HCT116 (cell line): ENCODE results near the gene RMND5A. TPM values are rescaled to one million over a fixed set of nuclear protein-coding genes. Genes with fewer than 3 reads are reported as not detected.

Experiments used
- ATAC-seq: fragments of 200-7000 bp; cut with Tn5 transposase; 2 replicates; pipeline ENCODE4 v1.9.1; 2020; ENCODE audit warnings: mild to moderate bottlenecking, moderate library complexity
- BruUV-seq: library from RNA; stranded (reverse); fragments of 400-500 nt; replicated peaks from 2 replicates; lab custom pipeline; 2021; lab: Mats Ljungman, UMichigan
- CTCF ChIA-PET: fragments of 300-600 bp; sonication (Branson Sonifier 250); formaldehyde crosslinking; loops from one replicate; lab custom pipeline; 2021; ENCODE audit warnings: antibody characterized with exemption; lab: Charles Lee
- POLR2A ChIA-PET: fragments of 300-600, 350-600 bp; sonication (Branson Sonifier 250); formaldehyde crosslinking; loops from one replicate; lab custom pipeline; 2021; ENCODE audit warnings: antibody characterized with exemption; lab: Charles Lee
- RAD21 ChIA-PET, 2 experiments: fragments of 300-600 bp; sonication (Branson Sonifier 250); formaldehyde crosslinking; loops; one replicate each; lab custom pipeline; 2023; ENCODE audit warnings: low total read pairs in 2 of 2; ENCODE audit not compliant: uncharacterized antibody in 2 of 2, unreplicated experiment in 2 of 2, low non-redundant PET in 1 of 2; lab: Charles Lee
- DNase-seq: peaks from one replicate; pipeline ENCODE4 v3.0.0-alpha.2; 2010; ENCODE audit warnings: low read depth, low spot score
- H2AFZ ChIP-seq: fragments of 200-600 bp; shearing (Covaris generic), sonication (generic); 2 replicates; pipeline ENCODE4 v1.6.1; 2017; ENCODE audit warnings: low read depth, mixed run types, mixed read lengths, antibody characterized with exemption, low read length; ENCODE audit not compliant: poor library complexity, severe bottlenecking
- H3K27ac ChIP-seq: 2 replicates; pipeline ENCODE4 v1.5.1; 2012; ENCODE audit warnings: low read depth, low read length
- H3K27me3 ChIP-seq: fragments of 200-600 bp; sonication (generic); 2 replicates; pipeline ENCODE4 v1.6.1; 2016; ENCODE audit warnings: mixed run types, low read length, mixed read lengths; ENCODE audit not compliant: insufficient read depth
- H3K36me3 ChIP-seq, 2 experiments: fragments of 200-500 bp in 1 of 2; fragments of 200-600 bp in 1 of 2; sonication (Bioruptor generic) in 1 of 2; sonication (generic) in 1 of 2; 2 replicates each; pipeline versions ENCODE4 v1.5.1 to v1.6.1; 2014 to 2016; ENCODE audit warnings: low read length in 2 of 2, inconsistent platforms in 1 of 2, mixed read lengths in 1 of 2, mixed run types in 1 of 2; ENCODE audit not compliant: insufficient read depth in 2 of 2, control insufficient read depth in 1 of 2
- H3K4me1 ChIP-seq, 2 experiments: fragments of 200-600 bp in 1 of 2; sonication (generic) in 1 of 2; 2 replicates each; pipeline versions ENCODE4 v1.5.1 to v1.6.1; 2012 to 2017; ENCODE audit warnings: low read length in 2 of 2, inconsistent platforms in 1 of 2, mild to moderate bottlenecking in 1 of 2, mixed read lengths in 1 of 2, mixed run types in 1 of 2, moderate library complexity in 1 of 2; ENCODE audit not compliant: insufficient read depth in 2 of 2, control insufficient read depth in 1 of 2
- H3K4me2 ChIP-seq: fragments of 200-600 bp; sonication (generic); 2 replicates; pipeline ENCODE4 v1.6.1; 2017; ENCODE audit warnings: mixed run types, low read length, mixed read lengths
- H3K4me3 ChIP-seq, 2 experiments: fragments of 200-600 bp in 1 of 2; sonication (generic) in 1 of 2; replicated peaks in 1 of 2; 2 replicates each; pipeline ENCODE4 v1.5.1; 2011 to 2016; ENCODE audit warnings: low read length in 2 of 2, control low read depth in 1 of 2, low read depth in 1 of 2, mild to moderate bottlenecking in 1 of 2, mixed read lengths in 1 of 2, mixed run types in 1 of 2
- H3K79me2 ChIP-seq: fragments of 200-600 bp; sonication (generic); 2 replicates; pipeline ENCODE4 v1.6.1; 2017; ENCODE audit warnings: mild to moderate bottlenecking, mixed run types, low read length, moderate library complexity, mixed read lengths; ENCODE audit not compliant: insufficient read depth
- H3K9ac ChIP-seq: fragments of 200-600 bp; sonication (generic); 2 replicates; pipeline ENCODE4 v1.6.1; 2016; ENCODE audit warnings: low read length, mixed read lengths
- H3K9me2 ChIP-seq: fragments of 200-600 bp; sonication (generic), shearing (Covaris generic); 2 replicates; pipeline ENCODE4 v1.6.1; 2017; ENCODE audit warnings: mixed run types, mild to moderate bottlenecking, moderate library complexity; ENCODE audit not compliant: insufficient read depth
- H3K9me3 ChIP-seq, 2 experiments: fragments of 200-500 bp in 1 of 2; fragments of 200-600 bp in 1 of 2; sonication (Bioruptor generic) in 1 of 2; sonication (generic) in 1 of 2; 2 replicates each; pipeline ENCODE4 v1.6.1; 2014 to 2017; ENCODE audit warnings: low read length in 2 of 2, mixed read lengths in 2 of 2, inconsistent platforms in 1 of 2, low read depth in 1 of 2, mild to moderate bottlenecking in 1 of 2, mixed run types in 1 of 2, moderate library complexity in 1 of 2; ENCODE audit not compliant: control insufficient read depth in 1 of 2, insufficient read depth in 1 of 2
- H4K20me1 ChIP-seq: fragments of 200-600 bp; sonication (generic), shearing (Covaris generic); 2 replicates; pipeline ENCODE4 v1.6.1; 2017; ENCODE audit warnings: mixed run types, mild to moderate bottlenecking, moderate library complexity; ENCODE audit not compliant: insufficient read depth
- CEBPB ChIP-seq: IDR thresholded peaks from 2 replicates; pipeline ENCODE4 v1.6.1; 2012; ENCODE audit warnings: low read depth
- CTCF ChIP-seq, 3 experiments: fragments of 200-600 bp in 1 of 3; sonication (generic) in 1 of 3; IDR thresholded peaks in 2 of 3; conservative IDR thresholded peaks in 1 of 3; 2 replicates each; pipeline ENCODE4 v1.5.1; 2012 to 2017; ENCODE audit warnings: low read depth in 2 of 3, low read length in 2 of 3, antibody characterized with exemption in 1 of 3, borderline replicate concordance in 1 of 3, control low read depth in 1 of 3, mild to moderate bottlenecking in 1 of 3, mixed read lengths in 1 of 3, mixed run types in 1 of 3, moderate library complexity in 1 of 3; ENCODE audit not compliant: insufficient read depth in 1 of 3
- ELF1 ChIP-seq: IDR thresholded peaks from 2 replicates; pipeline ENCODE4 v1.6.1; 2012; ENCODE audit warnings: low read depth, borderline replicate concordance
- EZH2 ChIP-seq: fragments of 200-600 bp; sonication (generic); IDR thresholded peaks from 2 replicates; pipeline ENCODE4 v1.6.1; 2017; ENCODE audit warnings: antibody characterized with exemption, mixed run types
- EZH2phosphoT487 ChIP-seq: fragments of 200-600 bp; IDR thresholded peaks from 2 replicates; pipeline ENCODE4 v1.6.1; 2018; ENCODE audit warnings: antibody characterized with exemption, borderline replicate concordance
- FOSL1 ChIP-seq: IDR thresholded peaks from 2 replicates; pipeline ENCODE4 v1.6.1; 2012; ENCODE audit warnings: low read depth
- JUND ChIP-seq: IDR thresholded peaks from 2 replicates; pipeline ENCODE4 v1.6.1; 2012
- MAX ChIP-seq: IDR thresholded peaks from 2 replicates; pipeline ENCODE4 v1.6.1; 2012
- POLR2AphosphoS5 ChIP-seq: IDR thresholded peaks from 2 replicates; pipeline ENCODE4 v1.6.1; 2011; ENCODE audit warnings: mild to moderate bottlenecking, low read depth, low read length, moderate library complexity
- RAD21 ChIP-seq: IDR thresholded peaks from 2 replicates; pipeline ENCODE4 v1.6.1; 2012; ENCODE audit warnings: low read depth, mild to moderate bottlenecking
- SP1 ChIP-seq: IDR thresholded peaks from 2 replicates; pipeline ENCODE4 v1.6.1; 2012; ENCODE audit warnings: low read depth
- TCF7L2 ChIP-seq: IDR thresholded peaks from 2 replicates; pipeline ENCODE4 v1.7.0; 2011; ENCODE audit warnings: borderline replicate concordance, inconsistent platforms; ENCODE audit not compliant: insufficient read depth, insufficient read length; ENCODE audit errors: extremely low read depth
- YY1 ChIP-seq: IDR thresholded peaks from 2 replicates; pipeline ENCODE4 v1.6.1; 2011; ENCODE audit warnings: low read length, low read depth, moderate library complexity, mild to moderate bottlenecking; ENCODE audit not compliant: insufficient replicate concordance; ENCODE audit errors: extremely low read depth
- intact Hi-C: fragments of 100-400 bp; cut with micrococcal nuclease; formaldehyde crosslinking; loops from 2 replicates; pipeline ENCODE4 v1.10.0; 2022
- total RNA-seq: library from RNA; stranded (reverse); gene quantifications from one replicate; pipeline ENCODE4 v1.2.1, GENCODE V29; 2021; ENCODE audit not compliant: unreplicated experiment

The RMND5A gene
- total RNA-seq, 1 experiment from 2014 or later, result 32.4 TPM

GRCh38 chr2:86788881-86789686, 69.0 kb downstream of the RMND5A start:
- RAD21 ChIA-PET, result no interaction called here
- POLR2A ChIA-PET, result no interaction called here
- Histone ChIP-seq H2AFZ (no peak overlapping the region), H3K36me3 (no peaks in the 10 kb centered on the region), H3K27me3 (no peaks in the 10 kb centered on the region), H3K27ac (no peak overlapping the region), H3K9me2 (no peaks in the 10 kb centered on the region), H3K79me2 (no peaks in the 10 kb centered on the region), H4K20me1 (no peaks in the 10 kb centered on the region), H3K4me1 (no peaks in the 10 kb centered on the region), H3K9ac (no peak overlapping the region), H3K9me3 (no peaks in the 10 kb centered on the region), H3K4me2 (no peak overlapping the region), H3K4me3 (no peak overlapping the region)
- no TSS peak for BruUV-seq
- ATAC-seq (no peak), DNase-seq (no peak)
- CTCF ChIA-PET, result no interaction called here
- TF ChIP-seq MAX, result no peak
- TF ChIP-seq SP1, result no peak
- TF ChIP-seq RAD21, result no peak
- TF ChIP-seq CEBPB, result no peak
- no peak for TF ChIP-seq JUND
- no peak for TF ChIP-seq EZH2phosphoT487
- no peak for TF ChIP-seq FOSL1
- TF ChIP-seq YY1, result no peak
- TF ChIP-seq POLR2AphosphoS5, result no peak
- no peak for TF ChIP-seq EZH2
- TF ChIP-seq CTCF (IDR thresholded peaks at IDR 0.05 in 2 of 3, conservative IDR thresholded peaks at IDR 0.05 in 1 of 3; ENCODE audit: borderline replicate concordance in 1 of 3, insufficient read depth in 1 of 3, low read depth in 2 of 3, low read length in 2 of 3), result no peak
- TF ChIP-seq TCF7L2, result no peak
- TF ChIP-seq ELF1, result no peak
- intact Hi-C loops, result no loop called here
